ENCODE measurements around the gene PRKAR1B.

GRCh38 chr7:571096-571717 lies 155.9 kb downstream of the PRKAR1B start:
- TF ChIP-seq CTCF (conservative IDR thresholded peaks at IDR 0.05; ENCODE audit: low read length): no peak
- TF ChIP-seq EZH2phosphoT487 (IDR thresholded peaks at IDR 0.05; ENCODE audit: borderline replicate concordance, low read depth, low read length): no peak
